ENCODE results near the gene ADAR. TPM values are rescaled to one million over a fixed set of nuclear protein-coding genes. Genes with fewer than 3 reads are reported as not detected.

ADAR gene
- total RNA-seq, 1 experiment from 2014 or later: 55.3 TPM

DNA sequence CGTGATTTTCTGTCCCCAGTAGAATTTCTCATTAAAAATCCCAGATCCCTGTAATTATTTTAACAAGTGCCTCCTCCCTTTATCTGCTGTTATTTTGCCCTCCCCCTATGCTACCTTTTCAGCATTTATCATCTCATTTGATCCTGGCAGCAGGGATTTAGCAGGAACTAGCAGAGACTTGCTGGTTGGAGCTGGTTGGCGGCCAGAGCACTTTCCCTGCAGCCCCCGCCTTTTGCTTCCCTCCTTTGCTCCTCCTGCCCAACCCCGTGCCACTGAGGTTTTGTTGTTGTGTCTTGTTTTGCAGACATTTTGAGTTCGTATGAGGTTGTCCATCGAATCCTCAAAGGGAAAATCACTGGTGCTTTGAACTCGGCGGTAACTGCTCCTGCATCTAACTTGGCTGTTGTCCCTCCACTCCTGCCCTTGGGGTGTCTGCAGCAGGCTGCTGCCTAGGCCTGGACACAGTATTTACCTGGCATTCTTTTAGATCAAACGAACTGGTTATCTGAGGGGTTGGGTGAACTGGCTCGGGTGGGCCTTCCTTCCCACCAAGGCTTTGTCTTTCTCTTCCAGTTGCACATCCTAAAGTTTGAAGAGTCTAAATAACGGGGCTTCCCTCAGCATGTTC, 60.8 kb downstream of the ADAR start:
- in situ Hi-C loops (cut with HindIII; ENCODE audit: low pct_unique_long_range_greater_than_20kb, low sequenced_read_pairs): no loop called here

DNA sequence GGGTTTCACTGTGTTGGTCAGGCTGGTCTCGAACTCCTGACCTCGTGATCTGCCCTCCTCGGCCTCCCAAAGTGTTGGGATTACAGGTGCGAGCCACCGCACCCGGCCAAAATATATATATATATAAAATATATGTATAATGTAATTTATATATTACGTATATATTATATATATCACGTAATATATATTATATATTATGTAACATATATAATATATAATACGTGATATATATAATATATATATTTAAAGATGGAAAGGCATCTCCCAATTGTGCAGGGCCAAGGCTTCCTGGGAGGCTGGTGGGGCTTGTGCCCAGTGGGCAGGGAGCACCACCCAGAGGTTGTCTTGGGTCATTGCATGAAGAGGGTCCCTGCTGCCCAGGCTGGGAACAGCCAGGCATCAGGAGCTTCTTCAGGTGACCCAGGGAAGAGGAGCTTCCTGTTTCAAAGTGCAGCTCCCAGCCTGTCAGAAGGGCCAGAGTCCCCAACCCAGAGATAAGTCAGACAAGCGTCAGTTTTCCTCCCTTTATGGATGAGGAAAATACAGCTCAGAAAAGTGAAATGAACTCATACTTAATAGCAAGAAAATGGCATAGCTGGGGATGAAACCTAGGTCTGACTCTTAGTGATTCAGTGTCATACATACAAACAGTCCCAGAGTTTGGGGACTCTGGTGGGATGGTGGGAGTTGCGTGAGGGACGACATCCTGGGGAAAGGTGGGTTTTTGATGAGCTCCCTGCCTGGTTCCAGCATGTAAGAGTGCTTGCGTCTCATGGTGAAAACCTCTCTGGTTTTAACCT, 61.5 kb downstream of the ADAR start:
- in situ Hi-C loops (cut with HindIII; ENCODE audit: low pct_unique_long_range_greater_than_20kb, low sequenced_read_pairs): no loop called here
- DNase-seq (ENCODE audit: low read depth): peak; percentile 48

More for the DNA sequence above, 60.8 kb downstream of the ADAR start:
- DNase-seq (ENCODE audit: low read depth): no peak

DNA sequence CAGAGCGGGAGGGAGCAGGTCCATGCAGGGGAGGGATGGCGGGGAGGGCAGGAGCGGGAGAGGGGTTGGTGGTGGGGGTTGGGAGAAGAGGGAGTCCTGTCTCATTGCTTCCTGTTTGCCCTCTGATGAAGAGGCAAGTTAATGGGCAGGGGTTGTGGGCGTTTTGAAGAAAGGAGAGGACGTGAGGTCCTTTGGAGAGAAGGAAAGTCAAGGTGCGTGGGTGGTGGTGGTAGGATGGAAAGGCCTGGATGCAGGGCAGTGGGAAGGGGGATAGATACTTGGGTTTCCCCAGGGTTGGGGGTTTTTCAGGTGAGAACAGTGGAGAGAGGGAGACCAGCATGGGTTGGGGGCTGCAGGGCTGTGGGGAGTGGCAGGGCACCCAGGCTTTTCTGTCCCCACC, 66.8 kb downstream of the ADAR start:
- in situ Hi-C loops (cut with HindIII; ENCODE audit: low pct_unique_long_range_greater_than_20kb, low sequenced_read_pairs): no loop called here
- no peak for DNase-seq (ENCODE audit: low read depth)

DNA sequence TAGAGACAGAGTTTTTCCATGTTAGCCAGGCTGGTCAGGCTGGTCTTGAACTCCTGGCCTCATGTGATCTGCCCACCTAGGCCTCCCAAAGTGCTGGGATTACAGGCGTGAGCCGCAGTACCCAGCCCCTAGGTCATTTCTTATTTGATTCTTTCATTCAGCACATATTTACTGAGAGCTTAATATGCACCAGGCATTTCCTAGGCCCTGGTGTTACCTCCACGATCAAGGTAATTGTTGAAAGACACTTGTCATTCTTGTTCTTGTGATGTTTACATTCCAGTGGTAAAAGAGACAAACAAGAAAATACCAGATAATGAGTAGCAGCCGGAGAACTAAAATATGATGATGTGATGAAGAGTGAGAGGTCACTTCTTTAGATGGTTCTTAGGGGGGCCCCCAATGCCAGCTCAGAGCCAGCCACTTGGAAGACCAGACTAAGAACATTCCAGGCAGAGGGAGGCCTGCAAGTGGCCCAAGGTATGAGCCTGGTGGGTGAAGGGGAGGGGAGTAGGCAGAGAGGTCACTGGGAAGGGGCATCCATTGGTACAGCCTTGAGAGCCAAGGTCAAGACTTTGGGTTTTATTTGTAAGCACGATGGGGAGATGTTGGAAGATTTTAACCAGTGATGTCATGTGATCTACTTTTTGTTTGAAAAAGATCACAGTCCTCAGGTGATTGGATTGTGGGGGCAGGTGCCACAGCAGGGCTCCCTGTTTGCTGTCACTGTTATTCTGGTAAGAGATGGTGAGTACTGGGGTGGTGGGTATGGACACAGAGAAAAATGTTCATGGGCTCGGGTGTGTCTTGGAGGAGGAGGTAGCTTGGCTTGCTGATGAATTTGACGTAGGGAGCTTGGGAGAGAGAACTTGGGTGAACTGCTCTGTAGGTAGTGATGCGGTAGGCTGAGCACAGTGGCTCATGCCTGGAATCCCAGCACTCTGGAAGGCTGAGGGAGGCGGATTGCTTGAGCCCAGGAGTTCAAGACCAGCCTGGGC, 68.2 kb downstream of the ADAR start:
- in situ Hi-C loops (cut with HindIII; ENCODE audit: low pct_unique_long_range_greater_than_20kb, low sequenced_read_pairs): no loop called here
- no peak for DNase-seq (ENCODE audit: low read depth)

DNA sequence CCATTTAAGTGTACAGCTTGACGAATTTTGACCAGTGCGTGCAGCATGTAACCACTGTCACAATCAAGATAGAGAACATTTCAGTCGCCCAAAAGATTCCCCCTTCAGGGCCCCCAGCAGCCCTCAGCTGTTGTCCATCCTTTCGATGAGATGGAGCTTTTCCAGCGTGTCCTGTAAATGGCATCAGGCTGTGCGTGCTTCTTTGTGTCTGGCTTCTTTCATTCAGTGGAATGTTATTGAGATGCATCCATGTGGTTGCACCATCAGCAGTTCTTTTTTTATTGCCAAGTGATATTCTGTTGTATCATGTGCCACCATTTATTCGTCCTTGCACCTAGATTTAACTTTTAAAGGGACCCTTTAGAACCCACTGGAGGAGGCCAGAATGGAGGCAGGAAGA, 71.4 kb downstream of the ADAR start:
- in situ Hi-C loops (cut with HindIII; ENCODE audit: low pct_unique_long_range_greater_than_20kb, low sequenced_read_pairs): no loop called here
- DNase-seq (ENCODE audit: low read depth): no peak

DNA sequence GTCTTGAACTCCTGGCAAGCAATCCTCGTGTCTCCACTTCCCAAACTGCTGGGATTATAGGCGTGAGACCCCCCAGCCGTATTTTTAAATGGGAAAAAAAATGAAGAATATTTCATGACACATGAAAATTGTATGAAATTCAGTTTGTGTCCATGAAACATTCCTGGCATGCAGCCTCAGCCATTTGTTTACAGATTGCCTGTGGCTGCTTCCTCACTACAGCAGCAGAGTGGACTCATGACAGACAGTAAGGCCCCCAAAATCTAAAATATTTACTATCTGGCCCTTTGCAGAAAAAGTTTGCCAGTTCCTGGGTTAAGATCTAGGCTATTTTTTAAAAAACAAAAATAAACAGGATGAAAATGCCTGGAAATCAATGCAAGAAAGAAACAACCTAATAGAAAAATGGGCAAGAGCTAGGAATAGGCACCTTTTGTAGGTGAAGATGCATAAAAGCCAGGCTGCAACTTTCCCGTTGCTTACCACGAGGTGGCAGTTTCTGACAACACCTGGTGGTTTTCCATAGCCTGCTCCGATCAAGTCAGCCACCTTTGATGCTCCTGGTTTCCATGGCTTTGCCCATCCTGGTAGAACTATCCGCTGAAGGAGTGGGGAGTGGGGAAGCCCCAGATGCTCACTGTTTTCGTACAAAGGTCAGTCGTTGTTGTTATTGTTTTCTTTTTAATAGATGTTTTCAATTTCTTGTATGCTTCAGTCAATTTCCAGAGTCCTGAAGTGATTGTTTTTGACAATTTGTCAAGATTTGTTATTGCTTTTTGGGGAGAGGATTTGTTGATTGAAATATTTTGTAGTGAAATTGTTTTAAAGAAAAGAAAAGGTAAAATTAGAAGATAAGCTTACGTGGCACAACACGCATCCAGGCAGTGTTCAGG, 73.8 kb downstream of the ADAR start:
- in situ Hi-C loops (cut with HindIII; ENCODE audit: low pct_unique_long_range_greater_than_20kb, low sequenced_read_pairs): no loop called here
- peak; percentile 30 for DNase-seq (ENCODE audit: low read depth)

Other genes starting within 250 kb of the ADAR start
- 6.5 and 17.5 TPM in 2 replicates for gene IL6R, start 202.8 kb downstream of the ADAR start, total RNA-seq (2014; rRNA removed; shearing (Covaris generic); ENCODE audit: low replicate concordance)
- not detected in 2 replicates for gene TDRD10, start 106.0 kb downstream of the ADAR start, total RNA-seq (2014; rRNA removed; shearing (Covaris generic); ENCODE audit: low replicate concordance)
- gene SHE, start 105.8 kb downstream of the ADAR start, total RNA-seq (2014; rRNA removed; shearing (Covaris generic); ENCODE audit: low replicate concordance): not detected in 2 replicates
- gene UBE2Q1, start 49.5 kb downstream of the ADAR start, total RNA-seq (2014; rRNA removed; shearing (Covaris generic); ENCODE audit: low replicate concordance): 36.7 and 53.7 TPM in 2 replicates
- 0.03 TPM in 1 of 2 replicates, not detected in the other for gene CHRNB2, start 40.4 kb downstream of the ADAR start, total RNA-seq (2014; rRNA removed; shearing (Covaris generic); ENCODE audit: low replicate concordance)

Data from Caki2 (cell line).